Left kidney (tissue), 2 donors: ENCODE data around the gene TM9SF4. TPM values are rescaled to one million over a fixed set of nuclear protein-coding genes. Genes with fewer than 3 reads are reported as not detected.

Source experiments
- DNase-seq: peaks from one replicate; pipeline ENCODE4 v3.0.0-alpha.2; 2013
- polyA plus RNA-seq: library from polyadenylated mRNA; unstranded; fragments of 120-200 nt; gene quantifications from one replicate; pipeline ENCODE4 v1.2.1, GENCODE V29; 2013; ENCODE audit not compliant: insufficient read length

The TM9SF4 gene
- polyA plus RNA-seq, 1 donor = 72.0 TPM

DNA sequence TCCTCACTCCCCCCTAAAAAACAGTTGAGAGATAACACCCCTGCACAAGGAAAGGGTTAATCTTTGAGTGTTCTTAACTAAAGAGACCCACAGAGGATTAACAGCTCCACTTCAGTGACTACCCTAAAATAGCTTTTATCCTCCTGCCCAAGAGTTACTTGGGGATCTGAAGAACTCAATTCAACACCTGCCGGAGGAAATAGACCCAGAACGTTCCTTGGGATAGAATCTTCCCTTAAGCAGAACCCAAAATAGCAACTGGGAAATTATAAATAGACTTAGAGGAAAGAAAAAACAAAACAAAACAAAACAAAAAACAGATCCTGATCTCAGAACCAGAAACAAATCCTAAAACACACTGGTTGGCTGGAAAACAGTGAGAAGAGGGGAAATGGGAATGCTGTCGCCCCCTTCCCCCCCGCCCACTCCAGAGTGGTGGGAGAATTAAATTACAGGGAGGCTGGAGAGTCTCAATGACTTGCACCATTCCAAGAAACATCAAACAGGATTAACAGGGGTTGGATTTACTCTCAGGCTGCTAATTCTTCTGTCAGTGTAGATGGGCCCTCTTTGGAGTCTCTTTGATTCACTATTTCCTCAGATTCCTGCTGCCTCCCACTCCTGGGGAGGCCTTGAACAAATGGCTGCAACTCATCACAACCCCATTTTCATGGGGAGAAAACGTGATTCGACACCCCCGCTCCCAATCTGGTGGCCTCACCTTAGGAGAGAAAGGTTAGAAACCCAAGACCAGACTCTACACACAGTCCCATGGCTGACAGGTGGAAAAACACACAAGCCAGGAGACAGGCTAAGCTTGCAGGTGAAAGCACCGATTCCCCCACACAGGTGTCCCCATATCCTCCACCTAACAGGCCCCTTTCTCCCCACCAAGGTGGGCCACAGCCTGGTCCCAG is 96.6 kb downstream of the TM9SF4 start:
- DNase-seq = no peak

DNA sequence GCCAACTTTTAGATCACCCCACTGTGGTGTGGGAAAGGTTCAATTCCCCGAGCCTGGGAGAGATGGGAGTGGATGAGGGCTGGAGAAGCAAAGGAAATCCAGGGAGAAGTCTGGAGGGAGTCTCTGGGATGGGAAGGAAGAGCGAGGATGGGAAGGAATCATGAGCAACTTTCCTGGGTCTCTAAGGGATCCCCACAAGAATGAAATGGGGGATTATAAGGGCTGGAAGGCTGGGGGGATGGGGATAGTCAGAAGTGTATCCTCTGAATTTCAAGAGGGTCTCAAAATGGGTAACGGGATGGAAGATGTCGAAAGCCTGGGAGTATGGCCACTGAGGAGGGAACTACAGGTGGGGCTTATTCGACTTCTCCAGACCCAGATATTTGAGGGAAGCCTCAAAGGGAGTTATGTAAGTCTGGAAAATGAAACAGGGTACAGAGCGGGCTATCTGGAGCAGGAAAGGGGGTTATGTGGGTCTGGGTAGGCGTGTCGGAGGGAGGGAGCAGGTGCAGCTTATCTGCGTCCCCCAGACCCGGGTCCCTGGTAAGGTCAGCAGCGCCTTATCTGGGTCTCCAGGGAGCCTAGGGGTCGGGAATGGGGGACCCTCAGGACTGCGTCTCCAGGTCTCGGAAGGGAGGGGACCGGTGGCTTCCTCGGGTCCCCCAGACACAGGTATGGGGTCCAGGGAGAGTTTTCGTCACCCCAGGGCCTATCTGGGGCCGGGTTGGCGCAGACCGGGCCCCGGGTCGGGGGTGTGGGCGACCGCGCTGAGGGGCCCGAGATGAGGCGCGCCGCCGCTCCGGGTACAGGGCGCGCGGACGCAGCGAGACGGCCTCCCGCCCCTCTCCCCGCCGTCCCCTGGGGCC is 97.5 kb downstream of the TM9SF4 start:
- no peak for DNase-seq

DNA sequence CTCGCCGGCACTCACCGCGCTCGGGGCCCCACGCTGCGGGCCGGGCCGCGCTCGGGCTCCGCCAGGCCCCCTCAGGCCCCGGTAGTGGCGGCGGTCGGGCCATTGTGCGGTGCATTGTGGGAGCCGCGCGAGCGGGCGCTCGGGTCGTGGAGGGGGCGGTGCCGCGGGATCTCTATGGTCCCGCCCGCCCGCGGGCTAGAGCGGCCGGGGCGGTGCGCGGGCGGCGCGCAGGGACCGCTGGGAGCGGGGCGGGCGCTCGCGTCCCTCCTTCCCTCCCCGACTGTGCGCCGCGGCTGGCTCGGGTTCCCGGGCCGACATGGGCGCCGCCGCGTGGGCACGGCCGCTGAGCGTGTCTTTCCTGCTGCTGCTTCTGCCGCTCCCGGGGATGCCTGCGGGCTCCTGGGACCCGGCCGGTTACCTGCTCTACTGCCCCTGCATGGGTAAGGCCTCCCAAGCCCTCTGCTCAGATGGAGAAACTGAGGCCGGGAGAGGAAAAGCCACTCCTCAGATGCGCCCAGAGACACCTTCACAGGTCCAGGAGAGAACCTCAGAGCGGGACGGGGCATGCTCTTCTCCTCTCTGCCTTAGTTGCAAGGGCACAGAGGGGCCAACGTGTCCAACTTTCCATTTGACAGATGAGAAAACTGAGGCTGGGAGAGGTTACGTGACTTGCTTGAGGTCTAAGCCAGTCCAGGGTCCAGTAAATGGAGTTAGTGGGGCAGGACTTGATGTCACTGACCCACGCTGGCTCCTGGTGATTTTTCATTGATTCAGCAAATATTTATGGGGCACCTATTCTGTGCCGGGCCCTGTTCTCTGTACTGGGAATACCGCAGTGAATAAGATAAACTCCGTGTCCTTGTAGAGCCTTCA is 98.3 kb downstream of the TM9SF4 start, which contains the start of the genes PLAGL2 and POFUT1:
Gene PLAGL2 (minus strand): TSS at position 118 of the 873 bp plus-strand sequence. CDS start 5,565 bp downstream, outside the sequence.
Gene POFUT1 (plus strand): TSS at position 255 of the 873 bp plus-strand sequence. CDS start 62 bp downstream, at position 317.
- DNase-seq = peak; percentile 90

DNA sequence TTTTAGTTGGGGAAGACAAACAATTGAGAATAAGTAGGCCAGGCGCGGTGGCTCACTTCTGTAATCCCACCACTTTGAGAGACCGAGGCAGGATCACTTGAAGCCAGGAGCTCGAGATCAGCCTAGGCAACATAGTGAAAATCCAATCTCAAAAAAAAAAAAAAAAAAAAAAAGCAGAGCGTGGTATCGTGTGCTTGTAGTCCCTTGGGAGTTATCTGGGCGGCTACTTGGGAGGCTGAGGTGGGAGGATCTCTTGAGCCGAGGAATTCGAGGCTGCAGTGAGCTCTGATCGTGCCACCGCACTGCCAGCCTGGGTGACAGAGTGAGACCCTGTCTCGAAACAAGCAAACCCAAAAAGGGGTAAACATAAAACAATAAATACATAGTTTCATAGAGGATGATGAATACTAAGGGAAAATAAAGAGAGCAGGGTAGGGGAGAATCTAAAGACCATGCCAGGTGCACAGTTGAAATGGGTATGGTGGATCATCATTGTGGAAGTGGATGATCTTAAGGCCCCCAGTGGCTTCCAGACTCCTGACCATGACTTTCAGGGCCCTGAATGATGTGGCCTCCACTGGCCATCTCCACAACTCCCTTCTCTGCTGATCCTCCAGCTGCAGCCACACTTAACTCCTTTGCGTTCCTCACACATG is 99.1 kb downstream of the TM9SF4 start:
- DNase-seq = no peak

DNA sequence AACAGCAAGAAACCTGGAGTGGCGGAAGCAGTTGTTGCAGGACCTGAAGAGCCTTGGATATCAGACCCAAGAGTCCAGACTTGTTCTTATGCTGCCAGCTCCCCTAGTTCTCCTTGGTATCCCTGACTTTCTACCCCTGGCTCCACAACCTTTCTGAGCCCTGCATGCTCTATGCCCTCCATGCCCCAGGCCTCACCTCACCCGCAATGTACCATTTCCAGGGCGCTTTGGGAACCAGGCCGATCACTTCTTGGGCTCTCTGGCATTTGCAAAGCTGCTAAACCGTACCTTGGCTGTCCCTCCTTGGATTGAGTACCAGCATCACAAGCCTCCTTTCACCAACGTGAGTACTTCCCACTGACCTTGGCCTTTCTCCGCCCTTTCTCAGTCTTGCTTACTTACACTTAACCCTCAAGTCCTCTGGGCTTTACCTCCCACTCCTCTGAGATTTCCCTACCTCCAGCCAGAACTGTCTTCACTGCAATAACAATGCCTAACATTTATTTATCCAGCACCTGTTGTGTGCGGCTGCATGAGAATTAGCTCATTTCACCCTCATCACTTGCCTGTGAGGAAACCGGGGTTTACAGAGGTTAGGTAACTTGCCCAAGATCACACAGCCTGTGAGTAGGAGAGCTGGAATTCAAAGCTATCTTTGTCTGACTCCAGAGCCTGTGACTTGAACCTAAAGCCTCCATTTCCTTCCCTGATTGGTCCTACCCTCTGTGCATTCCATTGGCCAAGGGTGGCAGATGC is 100.5 kb downstream of the TM9SF4 start:
- DNase-seq = no peak

DNA sequence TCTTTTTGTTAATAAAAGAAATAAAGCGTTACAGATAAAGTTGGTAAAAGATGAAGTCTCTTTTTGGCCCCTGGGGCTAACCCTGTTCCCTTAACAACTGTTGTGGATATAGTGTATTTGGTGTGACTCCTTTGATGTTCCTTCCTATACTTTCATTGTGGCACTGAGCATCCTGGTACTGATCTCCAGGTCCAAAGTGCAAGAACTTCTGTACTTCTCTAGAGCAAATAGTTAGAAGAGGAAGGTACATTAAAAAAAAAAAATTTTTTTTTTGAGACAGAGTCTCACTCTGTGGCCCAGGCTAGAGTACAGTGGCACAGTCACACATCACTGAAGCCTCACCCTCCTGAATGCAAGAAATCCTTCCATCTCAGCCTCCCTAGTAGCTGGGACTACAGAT is 104.4 kb downstream of the TM9SF4 start:
- DNase-seq = no peak

DNA sequence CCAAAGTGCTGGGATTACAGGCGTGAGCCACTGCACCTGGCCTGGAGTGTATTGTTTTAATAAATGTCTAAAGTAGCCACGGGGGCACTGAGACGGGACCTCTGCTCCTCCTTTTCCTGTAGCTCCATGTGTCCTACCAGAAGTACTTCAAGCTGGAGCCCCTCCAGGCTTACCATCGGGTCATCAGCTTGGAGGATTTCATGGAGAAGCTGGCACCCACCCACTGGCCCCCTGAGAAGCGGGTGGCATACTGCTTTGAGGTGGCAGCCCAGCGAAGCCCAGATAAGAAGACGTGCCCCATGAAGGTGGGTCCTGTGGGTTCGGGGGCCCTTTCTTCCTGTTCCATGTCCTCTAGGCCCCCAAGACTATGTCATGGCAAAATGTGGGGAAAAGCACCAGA is 105.6 kb downstream of the TM9SF4 start:
- DNase-seq = no peak

DNA sequence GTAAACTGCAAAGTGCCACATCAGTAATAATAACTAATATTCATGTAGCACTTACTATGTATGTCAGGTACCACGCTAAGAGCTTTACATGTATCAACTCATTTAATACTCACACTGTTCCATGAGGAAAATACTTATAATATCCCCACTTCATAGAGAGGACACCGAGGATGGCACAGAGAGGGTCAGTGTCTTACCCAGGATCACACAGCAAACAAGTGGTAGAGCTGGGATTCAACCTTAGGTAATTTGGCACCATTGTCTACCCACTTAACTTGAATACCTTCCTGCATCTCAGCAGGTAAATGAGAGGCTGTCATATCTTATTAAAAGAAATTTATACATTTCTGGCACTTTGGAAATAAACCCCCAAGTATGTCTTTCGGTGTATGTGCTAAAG is 106.2 kb downstream of the TM9SF4 start:
- no peak for DNase-seq

DNA sequence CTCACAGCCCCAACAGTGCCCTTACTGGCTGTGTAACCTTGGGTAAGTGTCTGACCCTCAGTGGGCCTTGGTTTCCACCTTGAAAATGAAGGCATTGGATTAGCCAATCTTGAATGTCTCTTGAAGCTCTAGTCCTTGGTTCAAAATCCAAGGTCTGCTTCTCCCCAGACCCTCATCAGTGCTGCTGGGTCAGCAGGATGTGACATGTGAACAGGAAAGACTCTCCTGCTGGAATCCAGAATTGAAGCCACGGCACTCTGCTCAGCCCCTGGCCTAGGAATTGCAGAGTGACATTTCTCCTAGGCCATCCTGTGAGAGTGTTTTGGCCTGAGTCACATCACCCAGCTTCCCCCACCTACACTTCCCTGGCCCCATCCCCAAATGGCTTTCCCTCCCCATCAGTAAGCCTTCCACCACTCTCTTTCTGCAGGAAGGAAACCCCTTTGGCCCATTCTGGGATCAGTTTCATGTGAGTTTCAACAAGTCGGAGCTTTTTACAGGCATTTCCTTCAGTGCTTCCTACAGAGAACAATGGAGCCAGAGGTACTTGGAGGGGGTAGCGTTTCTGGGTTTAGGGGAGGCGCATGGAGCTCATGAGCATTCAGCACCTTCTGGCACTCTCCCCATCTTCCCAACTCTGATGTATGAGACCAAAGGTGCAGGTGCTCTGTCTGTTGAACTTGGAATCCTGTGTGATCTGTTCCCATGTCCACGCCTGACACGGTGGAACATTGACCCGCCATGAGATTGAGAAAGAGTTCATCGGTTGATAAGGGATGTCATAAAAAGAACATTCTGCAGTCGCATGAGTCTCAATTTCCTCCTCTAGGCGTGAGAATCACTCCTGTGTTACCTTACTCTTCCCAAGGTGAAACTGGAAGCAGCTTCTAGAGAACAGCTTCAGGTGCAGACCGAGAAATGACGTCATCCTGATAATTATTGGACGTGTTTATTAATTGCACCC is 106.9 kb downstream of the TM9SF4 start:
- no peak for DNase-seq

Other genes with a start within 250 kb of the TM9SF4 start
- gene DUSP15, start 239.2 kb upstream of the TM9SF4 start, polyA plus RNA-seq = 16.0 TPM
- 5.5 TPM for gene TTLL9, start 239.1 kb upstream of the TM9SF4 start, polyA plus RNA-seq
- gene PDRG1, start 157.7 kb upstream of the TM9SF4 start, polyA plus RNA-seq = 19.6 TPM
- 0.35 TPM for gene XKR7, start 141.6 kb upstream of the TM9SF4 start, polyA plus RNA-seq
- gene CCM2L, start 99.3 kb upstream of the TM9SF4 start, polyA plus RNA-seq = 5.2 TPM
- gene HCK, start 57.5 kb upstream of the TM9SF4 start, polyA plus RNA-seq = 1.8 TPM
- 23.2 TPM for gene PLAGL2, start 98.0 kb downstream of the TM9SF4 start, polyA plus RNA-seq
- gene POFUT1, start 98.2 kb downstream of the TM9SF4 start, polyA plus RNA-seq = 42.3 TPM
- 46.1 TPM for gene KIF3B, start 167.9 kb downstream of the TM9SF4 start, polyA plus RNA-seq
- 80.9 TPM for gene ASXL1, start 248.6 kb downstream of the TM9SF4 start, polyA plus RNA-seq